GM19467 (cell line): Measurements from ENCODE around the gene NKX6-2.
"Not testable (repeated sequence)": the region's sequence is repeated elsewhere in the genome, so short reads cannot be mapped to it uniquely, and the experiment has no call there.

Source experiments
- ATAC-seq: cut with Tn5 transposase; IDR thresholded peaks from one replicate; pipeline ENCODE4 v1.9.1; 2021; ENCODE audit warnings: mild to moderate bottlenecking, moderate library complexity; ENCODE audit not compliant: unreplicated experiment

NKX6-2 gene

GRCh38 chr10:132743196-132743924 is 42.6 kb downstream of the NKX6-2 start:
- not testable (repeated sequence) for ATAC-seq

- ATAC-seq, result no peak
Measured at GRCh38 chr10:132742837-132743194, 43.1 kb downstream of the NKX6-2 start.

GRCh38 chr10:132742167-132742836 is 43.6 kb downstream of the NKX6-2 start:
- no peak for ATAC-seq

GRCh38 chr10:132740588-132740987 is 45.4 kb downstream of the NKX6-2 start:
- ATAC-seq, result no peak

GRCh38 chr10:132739225-132739613 is 46.7 kb downstream of the NKX6-2 start:
- no peak for ATAC-seq

- ATAC-seq, result no peak
Measured at GRCh38 chr10:132738454-132739224, 47.3 kb downstream of the NKX6-2 start.

GRCh38 chr10:132737390-132738048 is 48.4 kb downstream of the NKX6-2 start:
- no peak for ATAC-seq

GRCh38 chr10:132735923-132736391 is 50.0 kb downstream of the NKX6-2 start:
- ATAC-seq, result no peak

- no peak for ATAC-seq
Measured at GRCh38 chr10:132735341-132735775, 50.6 kb downstream of the NKX6-2 start.

- ATAC-seq, result no peak
Measured at GRCh38 chr10:132733926-132734325, 52.0 kb downstream of the NKX6-2 start.
